Activated CD4-positive, alpha-beta T cell treated with anti-CD3 and anti-CD28 coated beads, Interleukin-2, amount 50 U/mL, for 24 hours (primary cell): ENCODE measurements around the gene TRIM65.
"Not testable (repeated sequence)": the region's sequence is repeated elsewhere in the genome, so short reads cannot be mapped to it uniquely, and the experiment has no call there.

Experiments
- DNase-seq, 2 donors: peaks; one replicate each; pipeline ENCODE4 v3.0.0-alpha.2; 2020; ENCODE audit warnings: low read depth in 1 of 2, low spot score in 1 of 2

TRIM65 gene

GRCh38 chr17:75876190-75876937 lies 20.4 kb downstream of the TRIM65 start:
- peak; percentile 24 to 41 for DNase-seq

- no peak for DNase-seq
Measured at GRCh38 chr17:75875940-75876189, 20.9 kb downstream of the TRIM65 start.

- no peak for DNase-seq
Measured at GRCh38 chr17:75875182-75875939, 21.4 kb downstream of the TRIM65 start.

- DNase-seq = no peak
Measured at GRCh38 chr17:75874323-75875181, 22.2 kb downstream of the TRIM65 start.

- no peak for DNase-seq
Measured at GRCh38 chr17:75873587-75874322, 23.0 kb downstream of the TRIM65 start.

- DNase-seq = no peak
Measured at GRCh38 chr17:75872434-75873351, 24.1 kb downstream of the TRIM65 start.

GRCh38 chr17:75870228-75870627 lies 26.5 kb downstream of the TRIM65 start:
- not testable (repeated sequence) for DNase-seq

- no peak for DNase-seq
Measured at GRCh38 chr17:75869282-75870141, 27.2 kb downstream of the TRIM65 start.

DNA sequence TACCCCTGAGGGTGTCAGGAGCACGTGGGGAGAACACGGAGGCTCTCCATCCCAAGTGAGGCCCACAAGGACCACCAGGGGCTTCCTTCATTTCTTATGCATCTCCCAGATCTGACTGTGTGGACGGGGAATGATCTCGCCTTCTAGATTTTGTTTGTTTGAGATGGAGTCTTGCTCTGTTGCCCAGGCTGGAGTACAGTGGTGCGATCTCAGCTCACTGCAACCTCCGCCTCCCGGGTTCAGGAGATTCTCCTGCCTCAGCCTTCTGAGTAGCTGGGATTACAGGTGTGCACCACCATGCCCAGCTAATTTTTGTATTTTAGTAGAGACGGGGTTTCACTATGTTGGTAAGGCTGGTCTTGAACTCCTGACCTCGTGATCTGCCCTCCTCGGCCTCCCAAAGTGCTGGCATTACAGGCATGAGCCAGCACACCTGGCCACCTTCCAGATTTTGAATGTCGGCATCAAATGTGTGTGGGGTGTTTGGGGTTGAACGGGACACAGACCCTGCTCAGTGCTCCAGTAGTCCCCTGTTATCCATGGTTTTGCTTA lies 27.9 kb downstream of the TRIM65 start:
- DNase-seq = not testable (repeated sequence)

DNA sequence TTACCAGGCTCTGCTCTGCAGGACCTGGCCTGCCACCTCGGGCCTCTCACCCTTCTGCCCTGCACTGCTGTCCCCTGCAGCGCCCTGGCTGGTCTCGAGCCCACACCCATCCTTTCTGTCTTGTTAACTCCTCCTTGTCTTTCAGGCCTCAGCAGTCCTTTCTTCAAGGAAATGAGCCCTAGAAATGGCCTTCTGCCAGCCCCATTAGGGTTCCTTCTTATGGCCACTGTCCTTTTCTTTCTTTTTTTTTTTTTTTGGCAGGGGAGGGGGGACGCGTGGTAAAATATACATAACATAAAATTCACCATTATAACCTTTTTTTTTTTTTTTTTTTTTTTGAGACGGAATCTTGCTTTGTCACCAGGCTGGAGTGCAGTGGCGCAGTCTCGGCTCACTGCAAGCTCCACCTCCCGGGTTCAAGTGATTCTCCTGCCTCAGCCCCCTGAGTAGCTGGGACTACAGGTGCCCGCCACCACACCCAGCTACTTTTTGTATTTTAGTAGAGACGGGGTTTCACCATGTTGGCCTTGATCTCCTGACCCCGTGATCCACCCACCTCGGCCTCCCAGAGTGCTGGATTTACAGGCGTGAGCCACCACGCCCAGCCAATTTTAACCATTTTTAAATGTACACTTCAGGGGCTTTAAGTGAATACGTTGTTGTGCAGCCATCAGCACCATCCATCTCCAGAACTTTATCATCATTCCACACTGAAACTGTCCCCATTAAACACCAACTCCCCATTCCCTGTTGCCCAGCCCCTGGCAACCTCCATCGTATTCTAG lies 31.2 kb downstream of the TRIM65 start:
- not testable (repeated sequence) for DNase-seq

- DNase-seq = not testable (repeated sequence)
Measured at GRCh38 chr17:75864887-75865286, 31.9 kb downstream of the TRIM65 start.

DNA sequence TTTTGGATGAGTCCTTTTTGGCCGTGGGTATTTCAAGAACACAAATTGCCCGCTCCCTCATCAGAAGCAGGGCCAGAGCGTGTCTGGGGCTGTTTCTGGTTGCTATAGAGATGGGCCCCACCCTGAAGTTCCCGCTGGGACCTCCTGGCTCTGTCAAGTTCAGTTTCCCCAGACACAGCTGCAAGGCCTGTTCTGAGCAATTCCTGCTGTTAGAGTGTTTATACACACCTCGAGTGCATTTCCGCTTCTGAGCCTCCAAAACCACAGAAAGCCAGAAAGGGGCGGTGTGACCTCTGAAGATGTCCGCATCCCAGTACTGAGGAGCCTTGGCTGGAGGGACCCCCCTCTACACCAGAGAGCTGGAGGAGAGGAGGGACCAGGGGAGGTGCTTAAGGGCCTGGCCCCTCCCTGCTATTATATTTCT lies 32.3 kb downstream of the TRIM65 start:
- DNase-seq = no peak

DNA sequence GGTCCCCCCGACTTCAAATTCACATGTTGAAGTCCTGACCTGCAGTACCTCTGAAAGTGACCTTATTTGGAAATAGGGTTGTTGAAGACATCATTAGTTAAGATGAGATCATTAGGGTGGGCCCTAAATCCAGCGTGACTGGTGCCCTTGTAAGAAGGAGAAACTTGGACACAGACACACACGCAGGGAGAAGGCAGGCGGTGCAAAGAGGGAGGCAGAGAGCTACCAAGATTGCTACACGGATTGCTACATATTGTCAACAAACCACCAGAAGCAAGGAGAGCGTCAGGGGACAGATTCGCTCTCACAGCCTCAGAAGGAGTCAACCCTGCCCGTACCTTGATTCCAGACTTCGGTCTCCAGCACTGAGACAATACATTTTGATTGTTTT lies 34.8 kb downstream of the TRIM65 start:
- DNase-seq = no peak

- DNase-seq = not testable (repeated sequence)
Measured at GRCh38 chr17:75859358-75859757, 37.4 kb downstream of the TRIM65 start.

DNA sequence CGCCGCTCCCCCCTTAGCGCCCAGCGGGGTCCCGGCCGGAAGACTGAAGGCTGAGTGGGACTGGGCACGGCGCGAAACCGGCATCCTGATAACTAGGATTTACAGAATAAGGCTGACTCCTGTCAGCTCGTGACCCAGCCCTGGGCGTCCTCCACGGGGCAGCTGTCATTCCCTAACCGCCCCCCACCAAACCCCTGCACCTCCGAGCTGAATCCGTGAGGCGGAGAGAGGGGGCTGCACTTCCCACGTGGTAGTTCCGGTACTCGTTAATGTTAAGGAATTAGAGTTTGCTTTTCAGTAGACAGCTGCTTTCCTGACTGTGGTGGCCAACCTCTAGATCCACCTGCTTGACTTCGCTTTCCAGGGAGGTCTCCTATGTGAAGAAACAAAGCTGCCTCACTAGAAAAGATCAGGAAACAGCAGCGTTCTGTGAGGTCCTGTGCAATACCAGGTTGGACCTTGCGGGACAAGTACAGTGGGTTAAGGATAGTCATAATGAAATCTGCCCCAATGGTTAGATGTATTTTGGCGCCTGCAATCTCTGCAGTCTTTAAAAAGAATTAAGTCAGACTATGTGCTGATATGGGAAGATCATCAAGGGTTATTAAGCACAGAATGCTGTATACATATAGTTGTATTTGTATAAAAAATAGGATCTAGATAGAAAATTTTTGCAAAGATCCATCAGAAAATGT lies 40.5 kb downstream of the TRIM65 start:
- DNase-seq = no peak

- peak; percentile 91 to 98 for DNase-seq
Measured at GRCh38 chr17:75855310-75856061, 41.3 kb downstream of the TRIM65 start, which contains the start of gene WBP2. TSS of gene WBP2 (minus strand) at chr17:75855335. CDS start at chr17:75855297, 38 bp downstream.

DNA sequence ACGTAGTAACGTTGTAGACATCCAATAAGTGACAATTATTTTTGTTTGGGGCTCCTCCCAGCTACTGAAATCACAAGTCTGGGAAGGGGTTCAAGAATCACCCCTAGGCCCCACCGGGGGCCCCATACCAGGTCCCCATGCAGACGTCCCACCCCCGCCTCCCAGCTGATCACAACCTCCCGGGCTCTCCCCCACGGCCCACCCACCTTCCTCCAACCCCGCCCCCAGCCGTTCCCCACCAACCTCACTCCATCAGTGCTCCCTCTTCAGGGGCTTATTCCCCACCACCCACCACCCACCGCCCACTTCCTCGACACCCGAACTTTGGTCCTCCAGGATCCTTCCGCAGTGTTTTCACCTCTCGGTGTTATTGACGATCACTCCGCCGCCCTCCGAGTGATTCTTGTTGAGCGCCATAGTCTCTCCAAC lies 41.9 kb downstream of the TRIM65 start:
- DNase-seq = no peak
